ENCODE measurements around the gene TBC1D14.

TBC1D14 gene

GRCh38 chr4:6992728-6993677 is 83.4 kb downstream of the TBC1D14 start:
- H3K4me3 ChIP-seq (ENCODE audit: low read depth, low read length) = no peak overlapping the region

- H3K4me3 ChIP-seq (ENCODE audit: low read depth, low read length) = no peak overlapping the region
Observed at GRCh38 chr4:6996481-6996880, 86.9 kb downstream of the TBC1D14 start.

GRCh38 chr4:6999172-7000086 is 89.8 kb downstream of the TBC1D14 start:
- no peak overlapping the region for H3K4me3 ChIP-seq (ENCODE audit: low read depth, low read length)

GRCh38 chr4:7000421-7001176 is 91.0 kb downstream of the TBC1D14 start:
- no peak overlapping the region for H3K4me3 ChIP-seq (ENCODE audit: low read depth, low read length)

- H3K4me3 ChIP-seq (ENCODE audit: low read depth, low read length) = no peak overlapping the region
Observed at GRCh38 chr4:7001271-7001670, 91.6 kb downstream of the TBC1D14 start.

- no peak overlapping the region for H3K4me3 ChIP-seq (ENCODE audit: low read depth, low read length)
Observed at GRCh38 chr4:7002336-7002735, 92.7 kb downstream of the TBC1D14 start.

GRCh38 chr4:7003176-7003878 is 93.7 kb downstream of the TBC1D14 start:
- no peak overlapping the region for H3K4me3 ChIP-seq (ENCODE audit: low read depth, low read length)

GRCh38 chr4:7003879-7004240 is 94.2 kb downstream of the TBC1D14 start:
- H3K4me3 ChIP-seq (ENCODE audit: low read depth, low read length) = no peak overlapping the region

- H3K4me3 ChIP-seq (ENCODE audit: low read depth, low read length) = no peak overlapping the region
Observed at GRCh38 chr4:7004331-7004730, 94.7 kb downstream of the TBC1D14 start.

- H3K4me3 ChIP-seq (ENCODE audit: low read depth, low read length) = no peak overlapping the region
Observed at GRCh38 chr4:7005571-7005970, 95.9 kb downstream of the TBC1D14 start.

- H3K4me3 ChIP-seq (ENCODE audit: low read depth, low read length) = no peak overlapping the region
Observed at GRCh38 chr4:7006411-7006810, 96.8 kb downstream of the TBC1D14 start.

GRCh38 chr4:7007142-7007907 is 97.7 kb downstream of the TBC1D14 start:
- no peak overlapping the region for H3K4me3 ChIP-seq (ENCODE audit: low read depth, low read length)

- no peak overlapping the region for H3K4me3 ChIP-seq (ENCODE audit: low read depth, low read length)
Observed at GRCh38 chr4:7007944-7008343, 98.3 kb downstream of the TBC1D14 start.

GRCh38 chr4:7009564-7009963 is 99.9 kb downstream of the TBC1D14 start:
- H3K4me3 ChIP-seq (ENCODE audit: low read depth, low read length) = no peak overlapping the region

GRCh38 chr4:7013175-7013574 is 103.5 kb downstream of the TBC1D14 start:
- H3K4me3 ChIP-seq (ENCODE audit: low read depth, low read length) = no peak overlapping the region

- no peak overlapping the region for H3K4me3 ChIP-seq (ENCODE audit: low read depth, low read length)
Observed at GRCh38 chr4:7014815-7015214, 105.2 kb downstream of the TBC1D14 start.

GRCh38 chr4:7015383-7016035 is 105.9 kb downstream of the TBC1D14 start:
- H3K4me3 ChIP-seq (ENCODE audit: low read depth, low read length) = no peak overlapping the region

- H3K4me3 ChIP-seq (ENCODE audit: low read depth, low read length) = no peak overlapping the region
Observed at GRCh38 chr4:7016086-7016485, 106.5 kb downstream of the TBC1D14 start.

- H3K4me3 ChIP-seq (ENCODE audit: low read depth, low read length) = no peak overlapping the region
Observed at GRCh38 chr4:7016512-7016911, 106.9 kb downstream of the TBC1D14 start.
